SK-N-SH (cell line): ENCODE results near the gene POLR3G.

ENCODE experiments used
- CHD2 ChIP-seq: fragments of 150-350 bp; IDR thresholded peaks from 2 replicates; pipeline ENCODE4 v1.6.1; 2018; ENCODE audit warnings: low read length; ENCODE audit not compliant: partially characterized antibody
- CTCF ChIP-seq: fragments of 200-600 bp; sonication (generic); IDR thresholded peaks from 2 replicates; pipeline ENCODE4 v1.6.1; 2017; ENCODE audit warnings: antibody characterized with exemption, mild to moderate bottlenecking, moderate library complexity
- EP300 ChIP-seq, 2 experiments: IDR thresholded peaks; 2 replicates each; pipeline versions ENCODE4 v1.4.0 to v1.6.1; 2012; ENCODE audit warnings: borderline replicate concordance in 1 of 2, low read depth in 1 of 2, low read length in 1 of 2
- EZH2phosphoT487 ChIP-seq: fragments of 200-600 bp; sonication (generic); IDR thresholded peaks from 2 replicates; pipeline ENCODE4 v1.6.1; 2017; ENCODE audit warnings: low read depth, mixed run types, mild to moderate bottlenecking, antibody characterized with exemption, moderate library complexity, borderline replicate concordance
- NFIC ChIP-seq: IDR thresholded peaks from 2 replicates; pipeline ENCODE4 v1.4.0; 2012; ENCODE audit warnings: borderline replicate concordance
- NRF1 ChIP-seq: IDR thresholded peaks from 2 replicates; pipeline ENCODE4 v1.6.1; 2012; ENCODE audit warnings: low read depth, mild to moderate bottlenecking, low read length
- POLR2AphosphoS5 ChIP-seq: IDR thresholded peaks from 2 replicates; pipeline ENCODE4 v1.6.1; 2012; ENCODE audit warnings: low read depth, low read length
- RFX5 ChIP-seq: IDR thresholded peaks from 2 replicates; pipeline ENCODE4 v1.6.1; 2012; ENCODE audit warnings: mild to moderate bottlenecking, improper control_type of control experiment, low read length
- SIN3A ChIP-seq: IDR thresholded peaks from 2 replicates; pipeline ENCODE4 v1.6.1; 2012; ENCODE audit warnings: low read depth, mild to moderate bottlenecking, low read length, moderate library complexity, borderline replicate concordance
- TCF12 ChIP-seq: IDR thresholded peaks from 2 replicates; pipeline ENCODE4 v1.4.0; 2012
- TEAD4 ChIP-seq: IDR thresholded peaks from 2 replicates; pipeline ENCODE4 v1.4.0; 2012; ENCODE audit warnings: mild to moderate bottlenecking, borderline replicate concordance; ENCODE audit not compliant: insufficient read depth
- ZBTB33 ChIP-seq: IDR thresholded peaks from 2 replicates; pipeline ENCODE4 v1.4.0; 2012; ENCODE audit warnings: low read depth, borderline replicate concordance
- TF ChIP-seq, protein P1 (sequence below): IDR thresholded peaks from 2 replicates; pipeline ENCODE4 v1.6.1; 2012; ENCODE audit warnings: mild to moderate bottlenecking, low read depth, low read length, moderate library complexity

DNA sequence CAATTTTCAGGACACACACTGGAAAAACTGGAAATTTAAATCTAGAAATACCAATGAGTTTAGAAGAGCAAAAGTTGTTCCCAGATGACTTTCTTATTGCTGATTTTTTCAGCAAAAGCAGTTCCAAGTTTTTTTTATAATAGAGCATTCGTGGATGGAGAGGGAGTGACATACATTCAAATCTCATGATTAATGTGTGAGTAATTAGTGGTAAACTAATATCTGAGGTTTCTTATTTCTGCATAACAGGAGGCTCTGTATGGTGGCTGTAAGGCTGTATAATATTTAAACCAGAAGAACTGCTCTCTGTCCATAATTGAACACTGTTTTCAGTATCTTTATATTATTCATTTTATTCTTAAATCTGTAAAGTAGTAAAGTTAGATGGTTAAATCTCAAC lies 28.9 kb downstream of the POLR3G start:
- TF ChIP-seq CTCF (no peak), SIN3A (no peak), ZBTB33 (no peak), CHD2 (no peak), POLR2AphosphoS5 (no peak), RFX5 (no peak), NRF1 (no peak), TEAD4 (no peak), TCF12 (no peak), EP300 (IDR thresholded peaks at IDR 0.05; ENCODE audit: borderline replicate concordance in 1 of 2, low read depth in 1 of 2, low read length in 1 of 2) (no peak), NFIC (no peak), EZH2phosphoT487 (no peak)
- TF ChIP-seq, protein P1, sequence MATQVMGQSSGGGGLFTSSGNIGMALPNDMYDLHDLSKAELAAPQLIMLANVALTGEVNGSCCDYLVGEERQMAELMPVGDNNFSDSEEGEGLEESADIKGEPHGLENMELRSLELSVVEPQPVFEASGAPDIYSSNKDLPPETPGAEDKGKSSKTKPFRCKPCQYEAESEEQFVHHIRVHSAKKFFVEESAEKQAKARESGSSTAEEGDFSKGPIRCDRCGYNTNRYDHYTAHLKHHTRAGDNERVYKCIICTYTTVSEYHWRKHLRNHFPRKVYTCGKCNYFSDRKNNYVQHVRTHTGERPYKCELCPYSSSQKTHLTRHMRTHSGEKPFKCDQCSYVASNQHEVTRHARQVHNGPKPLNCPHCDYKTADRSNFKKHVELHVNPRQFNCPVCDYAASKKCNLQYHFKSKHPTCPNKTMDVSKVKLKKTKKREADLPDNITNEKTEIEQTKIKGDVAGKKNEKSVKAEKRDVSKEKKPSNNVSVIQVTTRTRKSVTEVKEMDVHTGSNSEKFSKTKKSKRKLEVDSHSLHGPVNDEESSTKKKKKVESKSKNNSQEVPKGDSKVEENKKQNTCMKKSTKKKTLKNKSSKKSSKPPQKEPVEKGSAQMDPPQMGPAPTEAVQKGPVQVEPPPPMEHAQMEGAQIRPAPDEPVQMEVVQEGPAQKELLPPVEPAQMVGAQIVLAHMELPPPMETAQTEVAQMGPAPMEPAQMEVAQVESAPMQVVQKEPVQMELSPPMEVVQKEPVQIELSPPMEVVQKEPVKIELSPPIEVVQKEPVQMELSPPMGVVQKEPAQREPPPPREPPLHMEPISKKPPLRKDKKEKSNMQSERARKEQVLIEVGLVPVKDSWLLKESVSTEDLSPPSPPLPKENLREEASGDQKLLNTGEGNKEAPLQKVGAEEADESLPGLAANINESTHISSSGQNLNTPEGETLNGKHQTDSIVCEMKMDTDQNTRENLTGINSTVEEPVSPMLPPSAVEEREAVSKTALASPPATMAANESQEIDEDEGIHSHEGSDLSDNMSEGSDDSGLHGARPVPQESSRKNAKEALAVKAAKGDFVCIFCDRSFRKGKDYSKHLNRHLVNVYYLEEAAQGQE, result no peak
